GM12878 (cell line): Measurements from ENCODE around the gene GLT6D1. TPM values are rescaled to one million over a fixed set of nuclear protein-coding genes. Genes with fewer than 3 reads are reported as not detected.

Experiments
- ATAC-seq: fragments of 200-7000 bp; cut with Tn5 transposase; 3 replicates; pipeline ENCODE4 v1.9.1; 2020; ENCODE audit warnings: mild to moderate bottlenecking, moderate library complexity
- BruUV-seq: library from RNA; stranded (reverse); fragments of 400-500 nt; replicated peaks from 2 replicates; lab custom pipeline; 2021; lab: Mats Ljungman, UMichigan
- CTCF ChIA-PET: fragments of 300-600 bp; sonication (Branson Sonifier 250); formaldehyde crosslinking; extraction: SDS; loops from one replicate; lab custom pipeline; 2021; ENCODE audit warnings: inconsistent platforms; lab: Yijun Ruan, JAX
- POLR2A ChIA-PET: fragments of 350-600 bp; formaldehyde crosslinking; extraction: SDS; loops from one replicate; lab custom pipeline; 2021; ENCODE audit warnings: inconsistent platforms; lab: Charles Lee
- RAD21 ChIA-PET: fragments of 300-600 bp; sonication (Branson Sonifier 250); formaldehyde crosslinking; loops from one replicate; lab custom pipeline; 2023; ENCODE audit warnings: antibody characterized with exemption; ENCODE audit not compliant: unreplicated experiment; lab: Charles Lee
- SMC1A ChIA-PET: fragments of 300-600 bp; sonication (Branson Sonifier 250); formaldehyde crosslinking; loops from one replicate; lab custom pipeline; 2023; ENCODE audit not compliant: unreplicated experiment, uncharacterized antibody; lab: Charles Lee
- DNase-seq: peaks from one replicate; pipeline ENCODE4 v3.0.0-alpha.2; 2011; ENCODE audit warnings: low read depth, low spot score
- FAIRE-seq: peaks from 3 replicates; lab custom pipeline; 2011; peaks lifted over from hg19 to GRCh38; lab: Jason Lieb, UNC
- H2AFZ ChIP-seq: 2 replicates; pipeline ENCODE4 v1.6.0; 2011; ENCODE audit warnings: low read depth, low read length, control low read depth; ENCODE audit not compliant: control insufficient read depth
- H3K27ac ChIP-seq: 2 replicates; pipeline ENCODE4 v1.5.1; 2011; ENCODE audit warnings: control low read depth; ENCODE audit not compliant: control insufficient read depth, insufficient read depth
- H3K27me3 ChIP-seq, 2 experiments: replicated peaks in 1 of 2; 2 replicates each; pipeline versions ENCODE4 v1.6.0 to v1.6.1; 2011; ENCODE audit warnings: low read length in 1 of 2; ENCODE audit not compliant: control insufficient read depth in 2 of 2, insufficient read depth in 2 of 2
- H3K36me3 ChIP-seq, 2 experiments: 2 replicates each; pipeline ENCODE4 v1.5.1; 2011; ENCODE audit warnings: low read length in 1 of 2; ENCODE audit not compliant: control insufficient read depth in 2 of 2, insufficient read depth in 2 of 2
- H3K4me1 ChIP-seq: 2 replicates; pipeline ENCODE4 v1.6.1; 2011; ENCODE audit warnings: mild to moderate bottlenecking, low read length, moderate library complexity, mixed read lengths; ENCODE audit not compliant: control insufficient read depth, insufficient read depth
- H3K4me2 ChIP-seq: 2 replicates; pipeline ENCODE4 v1.6.0; 2011; ENCODE audit warnings: control low read depth; ENCODE audit not compliant: control insufficient read depth, insufficient read depth
- H3K4me3 ChIP-seq: fragments of 200-600 bp; sonication (generic); 2 replicates; pipeline ENCODE4 v1.5.1; 2016
- H3K79me2 ChIP-seq: 2 replicates; pipeline ENCODE4 v1.6.0; 2011; ENCODE audit warnings: low read length; ENCODE audit not compliant: control insufficient read depth, insufficient read depth
- H3K9ac ChIP-seq: 2 replicates; pipeline ENCODE4 v1.8.0; 2011; ENCODE audit warnings: low read length, control low read depth, mixed read lengths; ENCODE audit not compliant: control insufficient read depth, insufficient read depth
- H3K9me3 ChIP-seq: replicated peaks from 3 replicates; pipeline ENCODE4 v1.5.1; 2011; ENCODE audit warnings: mild to moderate bottlenecking, low read length; ENCODE audit not compliant: control insufficient read depth, insufficient read depth
- H4K20me1 ChIP-seq: 2 replicates; pipeline ENCODE4 v1.6.0; 2011; ENCODE audit not compliant: control insufficient read depth, insufficient read depth
- CREB1 ChIP-seq: IDR thresholded peaks from 2 replicates; pipeline ENCODE4 v1.6.1; 2012; ENCODE audit warnings: low read depth, mild to moderate bottlenecking, inconsistent platforms
- EED ChIP-seq: sonication (generic); IDR thresholded peaks from 2 replicates; pipeline ENCODE4 v1.6.1; 2016; ENCODE audit warnings: antibody characterized with exemption, low read depth
- EZH2 ChIP-seq: IDR thresholded peaks from 2 replicates; pipeline ENCODE4 v1.6.1; 2012; ENCODE audit warnings: low read depth, mild to moderate bottlenecking, control low read depth, inconsistent platforms, low read length, borderline replicate concordance; ENCODE audit not compliant: control insufficient read depth
- HDGF ChIP-seq: fragments of 450-650 bp; IDR thresholded peaks from 2 replicates; pipeline ENCODE4 v1.6.1; 2016; ENCODE audit warnings: antibody characterized with exemption
- IRF5 ChIP-seq: fragments of 450-650 bp; IDR thresholded peaks from 2 replicates; pipeline ENCODE4 v1.6.1; 2017; ENCODE audit warnings: borderline replicate concordance
- MXI1 ChIP-seq: fragments of 150-350 bp; IDR thresholded peaks from 2 replicates; pipeline ENCODE4 v1.6.1; 2011; ENCODE audit warnings: low read depth, mild to moderate bottlenecking, inconsistent platforms, low read length, improper control_type of control experiment
- POLR2AphosphoS2 ChIP-seq: IDR thresholded peaks from 2 replicates; pipeline ENCODE4 v1.6.1; 2011; ENCODE audit warnings: low read depth, mild to moderate bottlenecking, low read length, improper control_type of control experiment, moderate library complexity
- POLR2AphosphoS5 ChIP-seq: IDR thresholded peaks from 2 replicates; pipeline ENCODE4 v1.6.1; 2011; ENCODE audit warnings: mild to moderate bottlenecking, low read length, inconsistent platforms
- PRDM15 ChIP-seq: fragments of 450-650 bp; formaldehyde crosslinking; IDR thresholded peaks from 2 replicates; pipeline ENCODE4 v1.4.0; 2020; ENCODE audit warnings: mild to moderate bottlenecking, moderate library complexity
- RELA ChIP-seq: fragments of 450-650 bp; IDR thresholded peaks from 2 replicates; pipeline ENCODE4 v1.8.0; 2014; ENCODE audit warnings: borderline replicate concordance; ENCODE audit not compliant: partially characterized antibody
- RUNX3 ChIP-seq: IDR thresholded peaks from 2 replicates; pipeline ENCODE4 v1.6.1; 2012; ENCODE audit warnings: low read length, inconsistent platforms
- STAT3 ChIP-seq: IDR thresholded peaks from 2 replicates; pipeline ENCODE4 v1.6.1; 2011; ENCODE audit warnings: low read depth, low read length, improper control_type of control experiment
- TBL1XR1 ChIP-seq: IDR thresholded peaks from 2 replicates; pipeline ENCODE4 v1.6.1; 2012; ENCODE audit warnings: low read depth, low read length, improper control_type of control experiment
- TCF12 ChIP-seq: IDR thresholded peaks from 2 replicates; pipeline ENCODE4 v1.6.1; 2011; ENCODE audit warnings: low read depth, mild to moderate bottlenecking, low read length
- WRNIP1 ChIP-seq: IDR thresholded peaks from 2 replicates; pipeline ENCODE4 v1.6.1; 2011; ENCODE audit warnings: low read depth, low read length, improper control_type of control experiment, borderline replicate concordance
- ZNF274 ChIP-seq: IDR thresholded peaks from one replicate; pipeline ENCODE4 v1.8.0; 2011; ENCODE audit not compliant: insufficient read length, insufficient read depth
- WGBS: methylation state at CpG from one replicate; pipeline ENCODE4 v1.1.6; 2016; ENCODE audit warnings: low lambda C conversion rate; ENCODE audit not compliant: insufficient replicate concordance, insufficient coverage; ENCODE audit errors: missing lambda C conversion rate; 5-methylcytosine and 5-hydroxymethylcytosine counted together
- in situ Hi-C: fragments of 300-500 bp; cut with MboI; formaldehyde crosslinking; loops from 9 replicates; pipeline ENCODE4 v1.14.3; 2018; ENCODE audit warnings: mixed read lengths
- intact Hi-C: fragments of 100-400 bp; cut with micrococcal nuclease; formaldehyde crosslinking; loops from one replicate; pipeline ENCODE4 v1.14.2; 2022; ENCODE audit not compliant: unreplicated experiment
- polyA plus RNA-seq, 11 experiments: library from polyadenylated mRNA; depleted of rRNA in 4 of 11; unstranded in 6 of 11; stranded (reverse) in 5 of 11; fragments of >200 nt; fragmentation: Nextera tagmentation in 4 of 11; fragmentation: Illumina TruSeq in 1 of 11; extraction: Ambion mirVana in 4 of 11; extraction: Trizol in 1 of 11; gene quantifications; 1 replicate in 1 of 11; 2 replicates in 10 of 11; pipeline versions ENCODE4 v1.2.1 to v1.2.3, GENCODE V29; 2011 to 2016; ENCODE audit warnings: inconsistent platforms in 2 of 11, missing spikeins in 2 of 11, low read depth in 1 of 11
- total RNA-seq, 4 experiments: library from RNA; depleted of rRNA in 3 of 4; stranded (reverse); fragments of >200 nt in 3 of 4; fragmentation: Illumina TruSeq in 1 of 4; extraction: Trizol in 1 of 4; gene quantifications; 2 replicates each; pipeline versions ENCODE4 v1.2.1 to v1.2.3, GENCODE V29; 2013 to 2021
- TF ChIP-seq, protein P1 (sequence below): IDR thresholded peaks from 2 replicates; pipeline ENCODE4 v1.6.1; 2011; ENCODE audit warnings: borderline replicate concordance, low read depth, mild to moderate bottlenecking, moderate library complexity, mixed read lengths, low read length; ENCODE audit not compliant: insufficient read depth; ENCODE audit errors: extremely low read length

Gene GLT6D1
- total and polyA plus RNA-seq, 10 of the 15 experiments (the other 5 are each of a cell fraction or from before 2014, with no cell fraction given) = not detected

DNA sequence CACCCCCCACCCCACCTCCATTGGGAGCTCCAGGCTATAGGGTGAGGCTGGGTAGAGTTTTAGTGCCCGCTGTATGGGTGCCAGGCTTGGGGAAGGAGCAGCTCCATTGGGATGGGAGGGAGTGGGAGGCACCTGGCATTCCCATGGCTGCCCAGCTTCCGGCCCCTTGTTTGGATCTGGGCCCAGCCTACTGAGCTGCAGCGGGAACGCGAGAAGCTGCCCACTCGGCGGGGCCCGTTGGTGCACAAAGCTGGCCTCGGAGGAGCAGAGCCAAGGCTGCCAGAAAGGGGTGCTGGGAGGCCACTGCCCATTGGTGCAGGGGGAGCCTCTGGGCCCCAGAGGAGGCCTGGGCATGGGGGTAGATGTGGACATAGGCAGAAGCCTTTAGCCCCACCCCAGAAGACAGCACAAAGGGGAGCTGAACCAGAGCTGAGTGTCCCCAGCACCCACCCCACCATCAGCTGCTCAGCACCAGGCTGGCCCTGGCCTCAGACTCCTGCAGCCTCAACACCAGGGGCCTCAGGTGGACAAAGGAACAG, 28.2 kb upstream of the GLT6D1 start:
- FAIRE-seq = no peak
- Histone ChIP-seq H3K4me2 (no peak overlapping the region), H3K4me3 (no peak overlapping the region), H3K9me3 (no peaks in the 10 kb centered on the region), H3K36me3 (no peaks in the 10 kb centered on the region), H3K27me3 (no peaks in the 10 kb centered on the region), H3K4me1 (no peaks in the 10 kb centered on the region), H3K9ac (no peak overlapping the region), H2AFZ (no peak overlapping the region), H4K20me1 (no peaks in the 10 kb centered on the region), H3K27ac (no peak overlapping the region), H3K79me2 (no peaks in the 10 kb centered on the region)
- ChIA-PET POLR2A (no interaction called here), RAD21 (no interaction called here), CTCF (no interaction called here), SMC1A (no interaction called here)
- 56% methylated on average over 9 of the region's 9 CpGs for WGBS
- in situ Hi-C loops (no loop called here), intact Hi-C loops (no loop called here)
- no peak for DNase-seq
- no TSS peak for BruUV-seq
- ATAC-seq = no peak
- no peak for TF ChIP-seq EZH2
- TF ChIP-seq EED = no peak
- no peak for TF ChIP-seq STAT3
- TF ChIP-seq PRDM15 (CRISPR knock-in tag) = no peak
- no peak for TF ChIP-seq POLR2AphosphoS5
- TF ChIP-seq WRNIP1 = no peak
- TF ChIP-seq HDGF = no peak
- TF ChIP-seq TBL1XR1 = no peak
- TF ChIP-seq CREB1 = no peak
- TF ChIP-seq POLR2AphosphoS2 = no peak
- TF ChIP-seq ZNF274 = no peak
- TF ChIP-seq TCF12 = no peak
- no peak for TF ChIP-seq RELA
- no peak for TF ChIP-seq RUNX3
- TF ChIP-seq MXI1 = no peak
- TF ChIP-seq, protein P1, sequence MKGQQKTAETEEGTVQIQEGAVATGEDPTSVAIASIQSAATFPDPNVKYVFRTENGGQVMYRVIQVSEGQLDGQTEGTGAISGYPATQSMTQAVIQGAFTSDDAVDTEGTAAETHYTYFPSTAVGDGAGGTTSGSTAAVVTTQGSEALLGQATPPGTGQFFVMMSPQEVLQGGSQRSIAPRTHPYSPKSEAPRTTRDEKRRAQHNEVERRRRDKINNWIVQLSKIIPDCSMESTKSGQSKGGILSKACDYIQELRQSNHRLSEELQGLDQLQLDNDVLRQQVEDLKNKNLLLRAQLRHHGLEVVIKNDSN = no peak
- no peak for TF ChIP-seq IRF5
